ENCODE results near the gene SLC25A11.
A peak's percentile ranks its signal among the peaks of the same experiment; 100 is the strongest.

The SLC25A11 gene

DNA sequence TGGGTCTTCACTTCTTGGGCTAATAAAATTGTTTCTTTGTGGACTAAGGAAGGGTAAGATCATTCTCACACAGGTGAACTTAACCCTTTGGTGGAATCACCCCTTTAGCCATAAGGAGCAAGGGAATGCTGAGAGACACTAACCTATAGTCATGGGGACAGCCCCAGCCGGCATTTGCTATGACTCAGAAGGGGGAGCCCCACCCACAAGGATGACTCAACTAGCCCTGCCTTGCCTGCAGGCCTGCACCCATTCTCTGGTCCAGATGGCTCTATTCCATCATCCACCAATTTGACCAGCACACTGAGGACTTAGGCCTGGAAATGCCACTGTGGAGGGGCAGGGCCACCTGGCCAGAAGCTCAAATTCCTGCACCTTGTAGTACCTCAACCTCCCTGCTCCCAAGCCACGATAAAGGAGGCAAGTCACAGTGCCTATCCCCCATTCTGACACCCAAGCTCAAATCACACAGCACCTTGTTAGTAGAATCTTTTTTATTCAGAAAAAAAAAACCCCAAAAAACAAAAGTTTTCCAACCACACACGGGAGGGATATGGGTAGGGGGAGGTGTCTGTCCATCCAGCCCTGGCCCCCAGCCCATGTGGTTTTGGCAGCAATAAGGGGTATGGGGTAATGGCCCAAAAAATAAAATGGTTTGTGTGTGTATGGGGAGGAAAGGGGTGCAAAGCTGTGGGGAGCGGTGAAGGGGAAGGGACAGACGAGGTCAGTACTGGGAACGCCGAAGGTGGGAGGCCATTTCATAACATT is 5.5 kb upstream of the SLC25A11 start:
- no peak overlapping the region for H2BK15ac ChIP-seq (replicated peaks; ENCODE audit: low read depth)
- H3K27ac ChIP-seq (ENCODE audit: low read depth, low read length): peak overlapping the region; percentile 26
- H3K56ac ChIP-seq (ENCODE audit: low read length): peak overlapping the region; percentile 47
- peaks cover 16% of the 10 kb centered on the region for H3K79me1 ChIP-seq (ENCODE audit: low read length)
- H3K36me3 ChIP-seq (ENCODE audit: control insufficient read depth, insufficient read depth, low read length): peaks cover 17% of the 10 kb centered on the region
- no peak overlapping the region for H3K18ac ChIP-seq (ENCODE audit: low read length)
- DNase-seq: peak; percentile 86
- peaks cover 62% of the 10 kb centered on the region for H3K79me2 ChIP-seq (ENCODE audit: control insufficient read depth, insufficient read depth, low read length)
- H3K23ac ChIP-seq (ENCODE audit: low read length): no peak overlapping the region
- H2BK120ac ChIP-seq (ENCODE audit: low read depth, low read length): no peak overlapping the region
- H2BK5ac ChIP-seq (ENCODE audit: low read length): no peak overlapping the region
- no CpG with 5 or more reads among the region's 7 CpGs for WGBS (ENCODE audit: extremely low coverage, insufficient coverage, low lambda C conversion rate)
- peak overlapping the region; percentile 16 for H3K4me2 ChIP-seq (ENCODE audit: low read length)
- no peak overlapping the region for H3K4ac ChIP-seq (ENCODE audit: low read depth, low read length)
- H3K4me1 ChIP-seq (ENCODE audit: control insufficient read depth, low read depth, low read length): peaks cover 4% of the 10 kb centered on the region
- no peak overlapping the region for H3K4me3 ChIP-seq (ENCODE audit: low read length)
- no peak overlapping the region for H2AK5ac ChIP-seq (ENCODE audit: low read length)
- H4K8ac ChIP-seq (ENCODE audit: low read depth, low read length): no peak overlapping the region
- H3K9ac ChIP-seq (ENCODE audit: low read length): peak overlapping the region; percentile 84
- H4K5ac ChIP-seq (ENCODE audit: low read length): no peak overlapping the region
- H3K27me3 ChIP-seq (ENCODE audit: insufficient read depth, low read length, poor library complexity): no peaks in the 10 kb centered on the region

DNA sequence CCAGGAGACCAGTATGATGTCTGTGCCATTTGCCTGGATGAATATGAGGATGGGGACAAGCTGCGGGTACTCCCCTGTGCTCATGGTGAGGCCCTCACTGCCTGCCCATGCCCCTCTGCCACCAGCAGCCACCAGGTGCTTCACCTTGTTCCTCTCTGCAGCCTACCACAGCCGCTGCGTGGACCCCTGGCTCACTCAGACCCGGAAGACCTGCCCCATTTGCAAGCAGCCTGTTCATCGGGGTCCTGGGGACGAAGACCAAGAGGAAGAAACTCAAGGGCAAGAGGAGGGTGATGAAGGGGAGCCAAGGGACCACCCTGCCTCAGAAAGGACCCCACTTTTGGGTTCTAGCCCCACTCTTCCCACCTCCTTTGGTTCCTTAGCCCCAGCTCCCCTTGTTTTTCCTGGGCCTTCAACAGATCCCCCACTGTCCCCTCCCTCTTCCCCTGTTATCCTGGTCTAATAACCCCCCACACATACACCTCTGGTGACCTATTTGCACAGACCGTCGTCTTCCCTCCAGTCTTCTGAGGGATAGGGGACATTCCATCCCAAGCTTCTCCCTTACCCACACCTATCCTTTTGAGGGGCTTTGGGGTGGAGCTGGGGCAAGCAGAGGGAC is 4.8 kb upstream of the SLC25A11 start:
- Histone ChIP-seq H3K27me3 (ENCODE audit: insufficient read depth, low read length, poor library complexity) (no peaks in the 10 kb centered on the region), H3K56ac (ENCODE audit: low read length) (peak overlapping the region; percentile 47), H3K18ac (ENCODE audit: low read length) (no peak overlapping the region), H2AK5ac (ENCODE audit: low read length) (no peak overlapping the region), H3K4me3 (ENCODE audit: low read length) (no peak overlapping the region), H3K79me2 (ENCODE audit: control insufficient read depth, insufficient read depth, low read length) (peaks cover 62% of the 10 kb centered on the region), H4K8ac (ENCODE audit: low read depth, low read length) (no peak overlapping the region), H3K4me1 (ENCODE audit: control insufficient read depth, low read depth, low read length) (peaks cover 4% of the 10 kb centered on the region), H2BK15ac (replicated peaks; ENCODE audit: low read depth) (no peak overlapping the region), H4K5ac (ENCODE audit: low read length) (no peak overlapping the region), H3K4me2 (ENCODE audit: low read length) (no peak overlapping the region), H2BK120ac (ENCODE audit: low read depth, low read length) (no peak overlapping the region), H3K27ac (ENCODE audit: low read depth, low read length) (no peak overlapping the region), H3K4ac (ENCODE audit: low read depth, low read length) (no peak overlapping the region), H3K36me3 (ENCODE audit: control insufficient read depth, insufficient read depth, low read length) (peaks cover 17% of the 10 kb centered on the region), H3K23ac (ENCODE audit: low read length) (no peak overlapping the region), H2BK5ac (ENCODE audit: low read length) (no peak overlapping the region), H3K9ac (ENCODE audit: low read length) (peak overlapping the region; percentile 12), H3K79me1 (ENCODE audit: low read length) (peaks cover 16% of the 10 kb centered on the region)
- no peak for DNase-seq
- no CpG with 5 or more reads among the region's 8 CpGs for WGBS (ENCODE audit: extremely low coverage, insufficient coverage, low lambda C conversion rate)

DNA sequence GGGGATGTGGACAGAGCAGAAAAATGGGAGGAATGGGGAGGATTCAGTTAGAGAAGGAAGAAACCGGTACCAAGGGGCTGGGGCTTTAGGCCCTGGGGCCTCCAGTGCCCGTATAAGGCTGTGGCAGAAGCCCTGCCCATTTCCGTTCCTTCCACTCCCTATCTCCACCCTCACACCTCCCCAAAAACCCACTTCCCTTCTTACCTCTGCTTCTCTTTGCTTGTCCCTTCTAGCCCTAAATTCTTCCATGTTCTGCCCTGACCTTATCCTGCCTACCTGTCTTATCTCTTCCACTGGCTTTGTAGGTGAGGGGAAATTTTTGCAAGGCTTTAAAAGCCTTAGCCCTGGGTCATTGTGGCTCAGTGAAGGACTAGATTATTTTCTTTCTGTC is 4.3 kb upstream of the SLC25A11 start:
- H3K4ac ChIP-seq (ENCODE audit: low read depth, low read length): no peak overlapping the region
- peaks cover 63% of the 10 kb centered on the region for H3K79me2 ChIP-seq (ENCODE audit: control insufficient read depth, insufficient read depth, low read length)
- no peak overlapping the region for H2BK5ac ChIP-seq (ENCODE audit: low read length)
- peak overlapping the region; percentile 12 for H3K9ac ChIP-seq (ENCODE audit: low read length)
- H3K4me3 ChIP-seq (ENCODE audit: low read length): no peak overlapping the region
- no CpG with 5 or more reads among the region's 3 CpGs for WGBS (ENCODE audit: extremely low coverage, insufficient coverage, low lambda C conversion rate)
- H3K56ac ChIP-seq (ENCODE audit: low read length): peak overlapping the region; percentile 47
- no peak overlapping the region for H3K4me2 ChIP-seq (ENCODE audit: low read length)
- no peak overlapping the region for H3K27ac ChIP-seq (ENCODE audit: low read depth, low read length)
- H2BK15ac ChIP-seq (replicated peaks; ENCODE audit: low read depth): no peak overlapping the region
- H3K4me1 ChIP-seq (ENCODE audit: control insufficient read depth, low read depth, low read length): peaks cover 4% of the 10 kb centered on the region
- no peaks in the 10 kb centered on the region for H3K27me3 ChIP-seq (ENCODE audit: insufficient read depth, low read length, poor library complexity)
- peaks cover 17% of the 10 kb centered on the region for H3K36me3 ChIP-seq (ENCODE audit: control insufficient read depth, insufficient read depth, low read length)
- no peak overlapping the region for H3K18ac ChIP-seq (ENCODE audit: low read length)
- no peak overlapping the region for H2AK5ac ChIP-seq (ENCODE audit: low read length)
- H3K23ac ChIP-seq (ENCODE audit: low read length): no peak overlapping the region
- H4K5ac ChIP-seq (ENCODE audit: low read length): no peak overlapping the region
- H3K79me1 ChIP-seq (ENCODE audit: low read length): peaks cover 16% of the 10 kb centered on the region
- peak; percentile 27 for DNase-seq
- H2BK120ac ChIP-seq (ENCODE audit: low read depth, low read length): no peak overlapping the region
- no peak overlapping the region for H4K8ac ChIP-seq (ENCODE audit: low read depth, low read length)

DNA sequence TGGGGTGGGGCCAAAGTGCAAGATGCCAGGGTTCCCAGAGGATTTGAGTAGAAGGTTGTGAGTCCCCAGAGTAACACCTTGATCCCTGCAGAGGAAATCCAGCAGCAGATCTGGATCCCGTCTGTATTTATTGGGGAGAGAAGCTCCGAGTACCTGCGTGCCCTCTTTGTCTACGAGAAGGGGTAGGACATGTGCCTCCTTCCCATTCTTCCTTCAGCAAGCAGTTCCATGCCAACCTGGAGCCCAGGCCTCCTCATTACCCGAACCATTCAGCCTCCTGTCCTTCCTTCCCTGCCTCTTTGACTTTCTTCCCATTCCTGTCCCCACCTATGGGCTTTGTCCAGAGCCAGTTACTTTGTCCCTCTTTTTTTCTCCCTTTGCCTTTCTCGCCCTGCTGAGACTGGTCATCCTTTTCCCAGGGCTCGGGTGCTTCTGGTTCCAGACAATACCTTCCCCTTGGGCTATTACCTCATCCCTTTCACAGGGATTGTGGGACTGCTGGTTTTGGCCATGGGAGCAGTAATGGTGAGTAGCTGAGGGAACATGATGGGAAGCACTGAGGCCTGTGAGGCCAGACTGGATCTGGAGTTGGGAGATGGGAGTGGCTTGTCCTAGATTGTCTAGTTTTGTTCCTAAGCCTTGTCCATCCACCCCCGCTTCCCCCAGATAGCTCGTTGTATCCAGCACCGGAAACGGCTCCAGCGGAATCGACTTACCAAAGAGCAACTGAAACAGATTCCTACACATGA is 3.1 kb upstream of the SLC25A11 start:
- DNase-seq: no peak
- H3K4me2 ChIP-seq (ENCODE audit: low read length): no peak overlapping the region
- peaks cover 24% of the 10 kb centered on the region for H3K79me1 ChIP-seq (ENCODE audit: low read length)
- no peak overlapping the region for H2BK5ac ChIP-seq (ENCODE audit: low read length)
- H3K23ac ChIP-seq (ENCODE audit: low read length): no peak overlapping the region
- H3K79me2 ChIP-seq (ENCODE audit: control insufficient read depth, insufficient read depth, low read length): peaks cover 69% of the 10 kb centered on the region
- no peak overlapping the region for H3K4ac ChIP-seq (ENCODE audit: low read depth, low read length)
- H3K56ac ChIP-seq (ENCODE audit: low read length): no peak overlapping the region
- H2AK5ac ChIP-seq (ENCODE audit: low read length): no peak overlapping the region
- WGBS (ENCODE audit: extremely low coverage, insufficient coverage, low lambda C conversion rate): no CpG with 5 or more reads among the region's 13 CpGs
- no peak overlapping the region for H3K18ac ChIP-seq (ENCODE audit: low read length)
- no peak overlapping the region for H4K5ac ChIP-seq (ENCODE audit: low read length)
- H3K27ac ChIP-seq (ENCODE audit: low read depth, low read length): no peak overlapping the region
- H2BK15ac ChIP-seq (replicated peaks; ENCODE audit: low read depth): no peak overlapping the region
- peaks cover 17% of the 10 kb centered on the region for H3K36me3 ChIP-seq (ENCODE audit: control insufficient read depth, insufficient read depth, low read length)
- no peak overlapping the region for H3K9ac ChIP-seq (ENCODE audit: low read length)
- no peaks in the 10 kb centered on the region for H3K27me3 ChIP-seq (ENCODE audit: insufficient read depth, low read length, poor library complexity)
- H3K4me3 ChIP-seq (ENCODE audit: low read length): no peak overlapping the region
- peaks cover 8% of the 10 kb centered on the region for H3K4me1 ChIP-seq (ENCODE audit: control insufficient read depth, low read depth, low read length)
- no peak overlapping the region for H2BK120ac ChIP-seq (ENCODE audit: low read depth, low read length)
- H4K8ac ChIP-seq (ENCODE audit: low read depth, low read length): no peak overlapping the region

DNA sequence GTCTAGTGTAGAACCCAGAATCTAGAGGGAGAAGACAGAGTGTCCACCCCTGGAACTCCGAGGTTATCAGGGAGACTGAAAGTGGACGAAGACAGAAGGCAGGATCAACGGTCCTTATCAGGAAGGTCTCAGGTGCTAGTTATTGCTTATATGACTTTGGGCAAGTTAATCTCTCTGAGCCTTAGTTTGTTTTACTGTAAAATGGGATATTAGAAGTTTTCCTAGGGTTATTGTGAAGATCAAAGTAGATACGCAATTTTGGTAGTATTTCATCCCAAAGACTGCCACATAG is 1.4 kb upstream of the SLC25A11 start:
- H3K36me3 ChIP-seq (ENCODE audit: control insufficient read depth, insufficient read depth, low read length): peaks cover 10% of the 10 kb centered on the region

More for the DNA sequence above, 1.4 kb upstream of the SLC25A11 start:
- no CpG with 5 or more reads among the region's 4 CpGs for WGBS (ENCODE audit: extremely low coverage, insufficient coverage, low lambda C conversion rate)
- Histone ChIP-seq H3K27me3 (ENCODE audit: insufficient read depth, low read length, poor library complexity) (no peaks in the 10 kb centered on the region), H3K18ac (ENCODE audit: low read length) (no peak overlapping the region), H3K27ac (ENCODE audit: low read depth, low read length) (no peak overlapping the region), H3K79me2 (ENCODE audit: control insufficient read depth, insufficient read depth, low read length) (peaks cover 53% of the 10 kb centered on the region), H2BK120ac (ENCODE audit: low read depth, low read length) (no peak overlapping the region), H4K8ac (ENCODE audit: low read depth, low read length) (no peak overlapping the region), H3K79me1 (ENCODE audit: low read length) (peaks cover 23% of the 10 kb centered on the region), H3K4me2 (ENCODE audit: low read length) (peak overlapping the region; percentile 87), H3K4ac (ENCODE audit: low read depth, low read length) (no peak overlapping the region), H2AK5ac (ENCODE audit: low read length) (no peak overlapping the region), H3K9ac (ENCODE audit: low read length) (peak overlapping the region; percentile 87), H3K4me1 (ENCODE audit: control insufficient read depth, low read depth, low read length) (peaks cover 6% of the 10 kb centered on the region), H2BK5ac (ENCODE audit: low read length) (no peak overlapping the region), H2BK15ac (replicated peaks; ENCODE audit: low read depth) (no peak overlapping the region), H3K4me3 (ENCODE audit: low read length) (peak overlapping the region; percentile 95), H4K5ac (ENCODE audit: low read length) (no peak overlapping the region), H3K23ac (ENCODE audit: low read length) (no peak overlapping the region), H3K56ac (ENCODE audit: low read length) (peak overlapping the region; percentile 97)
- no peak for DNase-seq

All from mesendoderm (in vitro differentiated cells).